HG03025 (cell line): ENCODE measurements around the gene KCNMA1.

Experiments used
- ATAC-seq: cut with Tn5 transposase; IDR thresholded peaks from one replicate; pipeline ENCODE4 v1.9.1; 2021; ENCODE audit warnings: mild to moderate bottlenecking, moderate library complexity; ENCODE audit not compliant: unreplicated experiment, low FRiP score

KCNMA1 gene

DNA sequence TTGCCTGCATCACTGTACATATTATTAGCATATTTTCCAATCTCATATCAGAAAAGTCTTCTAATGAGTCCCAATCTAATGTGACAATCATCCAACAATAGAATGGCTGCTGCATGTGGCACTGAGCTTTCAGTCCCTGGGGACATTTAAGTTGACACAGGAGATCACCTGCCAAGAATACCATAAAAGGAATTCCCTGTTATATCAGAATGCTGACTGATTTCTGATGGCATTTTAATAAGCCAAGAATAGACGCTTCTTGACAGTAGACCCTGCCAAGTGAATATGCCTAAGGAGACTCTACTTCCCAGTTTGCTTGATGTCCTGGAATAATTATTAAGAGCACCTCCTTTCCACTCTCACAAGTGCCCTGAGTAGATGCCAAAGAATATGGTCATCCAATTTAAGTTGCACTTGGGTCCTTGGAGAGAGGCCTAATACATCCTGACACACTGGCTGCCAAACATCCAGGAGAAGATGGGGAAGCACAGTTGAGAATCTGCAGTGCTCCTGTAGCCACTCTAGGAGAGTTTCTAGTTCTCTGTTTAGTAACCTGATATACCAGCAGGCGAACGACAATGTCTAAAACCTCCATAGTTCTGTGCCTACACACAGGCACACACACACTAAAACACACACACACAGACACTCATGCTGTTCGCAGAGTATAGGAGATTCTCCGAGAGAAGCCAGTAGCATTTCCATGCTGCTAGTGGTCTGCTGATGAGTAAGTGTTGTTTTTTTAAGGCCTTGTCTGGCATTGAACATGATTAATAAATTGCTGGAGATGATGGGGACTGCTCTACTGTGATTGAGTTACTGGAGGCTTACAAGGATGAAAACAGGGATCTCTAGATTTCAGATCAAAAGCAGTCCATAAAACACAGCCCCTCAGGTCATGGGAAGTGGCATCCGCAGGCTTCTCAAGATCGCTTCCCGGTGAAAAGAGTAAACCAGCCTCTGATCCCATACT, 369.6 kb downstream of the KCNMA1 start:
- no peak for ATAC-seq

GRCh38 chr10:77266242-77266641, 371.4 kb downstream of the KCNMA1 start:
- no peak for ATAC-seq

- ATAC-seq: no peak
Observed at GRCh38 chr10:77264527-77264926, 373.1 kb downstream of the KCNMA1 start.

GRCh38 chr10:77264107-77264506, 373.5 kb downstream of the KCNMA1 start:
- no peak for ATAC-seq

GRCh38 chr10:77263700-77264099, 373.9 kb downstream of the KCNMA1 start:
- no peak for ATAC-seq

DNA sequence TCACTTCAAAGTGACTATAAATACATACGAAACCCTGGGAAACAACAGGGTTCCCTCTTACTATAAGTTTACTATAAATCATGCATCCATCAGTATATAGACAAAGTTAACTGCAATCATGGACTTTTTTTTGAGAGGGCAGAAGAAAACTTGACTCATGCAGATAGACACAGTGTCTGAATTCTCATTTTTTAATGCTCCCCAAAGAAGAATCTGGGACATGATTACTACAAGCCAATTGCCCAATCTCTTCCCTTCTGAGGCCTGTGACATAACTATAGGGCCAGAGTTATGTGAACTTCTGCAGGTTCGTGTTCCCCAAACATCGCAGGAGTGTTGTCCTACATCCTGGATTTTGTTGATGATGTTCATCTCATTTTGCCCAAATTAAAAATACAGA, 376.5 kb downstream of the KCNMA1 start:
- no peak for ATAC-seq

DNA sequence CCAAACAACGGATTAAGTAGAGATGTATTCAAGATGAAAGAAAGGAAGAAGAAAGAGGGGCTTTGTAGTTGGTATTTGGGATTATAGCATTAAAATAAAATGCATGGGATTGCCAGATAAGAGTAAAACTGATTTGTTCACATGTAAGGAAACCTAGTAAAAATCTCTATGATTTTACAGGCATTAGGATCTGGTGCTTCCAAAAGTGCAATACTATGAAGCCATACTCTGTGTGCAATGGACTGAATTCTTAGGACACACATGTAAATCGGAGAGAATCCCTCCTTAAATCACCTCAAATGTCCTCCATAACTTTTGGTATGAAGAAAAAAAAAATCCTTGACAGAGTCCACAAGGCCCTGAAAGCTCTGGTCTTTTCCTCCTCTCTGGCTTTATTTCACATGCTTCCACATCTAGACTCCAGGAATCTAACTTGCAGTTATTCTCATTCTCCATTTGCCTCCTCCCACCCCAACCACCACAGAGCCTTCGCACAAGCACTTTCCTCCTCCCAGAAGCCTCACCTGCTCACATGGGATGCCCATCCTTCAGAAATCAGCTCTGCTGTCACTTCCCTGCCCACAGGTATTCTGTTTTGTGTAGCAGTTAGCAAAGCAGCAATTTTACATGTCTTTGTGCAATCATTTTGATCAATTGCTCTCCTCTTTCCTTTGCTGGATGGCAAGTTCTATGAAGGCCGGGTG, 378.3 kb downstream of the KCNMA1 start:
- no peak for ATAC-seq

GRCh38 chr10:77256346-77256745, 381.3 kb downstream of the KCNMA1 start:
- ATAC-seq: no peak

- no peak for ATAC-seq
Observed at GRCh38 chr10:77253556-77254064, 384.0 kb downstream of the KCNMA1 start.

DNA sequence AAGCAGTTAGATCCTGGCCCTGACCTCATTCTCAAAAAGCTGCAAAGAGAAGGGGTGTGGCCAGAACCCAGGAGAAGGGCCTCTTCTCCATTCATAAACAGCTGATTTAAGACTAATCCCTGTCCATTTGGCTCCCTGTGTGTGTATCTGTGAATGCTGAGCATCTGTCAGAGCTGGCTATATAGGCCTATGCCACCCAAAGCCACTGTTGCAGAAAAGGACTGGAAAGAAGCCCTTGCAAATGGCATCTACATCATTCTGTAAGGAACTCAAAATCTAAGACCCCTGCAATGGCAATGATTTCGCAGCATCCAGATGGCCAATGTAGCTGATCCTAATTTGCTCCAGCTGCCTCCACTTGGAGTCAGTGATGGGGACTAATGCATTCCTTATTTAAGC, 384.5 kb downstream of the KCNMA1 start:
- ATAC-seq: no peak

DNA sequence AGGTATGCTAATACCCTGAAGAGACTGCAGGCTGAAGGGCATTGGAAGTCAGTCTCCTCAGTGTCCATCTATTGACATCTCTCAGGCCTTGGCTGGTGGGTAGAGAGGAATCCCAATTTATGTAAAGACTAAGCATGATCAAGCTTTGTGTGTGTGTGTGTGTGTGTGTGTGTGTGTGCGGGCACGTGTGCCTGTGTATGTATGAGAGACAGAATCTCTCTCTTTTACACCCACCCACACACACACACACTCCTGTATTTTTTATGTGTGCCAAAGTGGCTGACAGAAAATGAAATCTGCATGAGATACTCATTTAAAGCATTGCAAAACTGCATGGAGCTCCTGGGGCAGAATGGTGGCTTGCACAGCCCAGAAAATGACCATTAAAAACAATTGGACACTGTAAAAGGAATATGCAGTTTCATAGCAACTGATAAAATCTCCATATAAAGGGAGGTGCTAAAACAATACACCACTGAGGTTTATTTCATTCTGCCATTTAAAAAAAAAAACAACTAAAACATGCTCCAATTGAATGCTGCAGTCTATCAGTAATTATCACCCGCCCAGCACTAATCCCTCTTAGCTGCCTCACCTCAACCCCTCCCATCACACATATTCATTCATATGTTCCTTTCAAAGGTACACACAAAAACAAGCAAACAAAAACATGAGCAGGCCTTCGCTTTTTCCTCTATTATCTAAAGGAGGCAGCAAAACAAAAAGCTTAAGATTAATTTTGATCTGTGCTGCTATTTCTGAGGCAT, 385.0 kb downstream of the KCNMA1 start:
- no peak for ATAC-seq

GRCh38 chr10:77251297-77252013, 386.2 kb downstream of the KCNMA1 start:
- no peak for ATAC-seq

DNA sequence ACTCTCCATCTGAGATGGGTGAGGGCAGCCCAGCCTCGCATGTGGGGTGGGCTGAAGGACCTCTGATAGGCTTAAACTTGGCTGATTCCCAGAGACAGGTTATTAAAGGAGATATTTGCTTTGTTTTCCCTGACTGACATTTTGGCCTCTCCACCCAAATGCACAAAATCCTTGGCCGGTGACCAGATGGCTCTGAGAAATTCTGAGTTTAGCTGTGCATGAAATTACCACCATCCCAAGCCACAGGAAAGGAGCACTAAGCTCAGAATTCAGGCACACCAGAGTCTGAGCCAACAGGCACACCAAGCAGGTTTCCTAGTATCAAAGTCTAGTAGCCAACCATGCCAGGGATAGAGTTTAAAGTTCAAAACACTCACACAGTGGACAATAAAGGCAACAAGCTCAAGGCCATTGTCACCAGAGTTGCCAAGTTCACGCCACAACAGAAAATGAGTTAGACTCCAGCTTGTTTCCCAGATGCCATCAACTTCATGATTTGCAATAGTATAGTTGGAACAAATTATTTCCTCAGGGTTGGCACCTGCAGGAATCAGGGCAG, 387.6 kb downstream of the KCNMA1 start:
- ATAC-seq: no peak

- no peak for ATAC-seq
Observed at GRCh38 chr10:77248104-77248790, 389.4 kb downstream of the KCNMA1 start.

DNA sequence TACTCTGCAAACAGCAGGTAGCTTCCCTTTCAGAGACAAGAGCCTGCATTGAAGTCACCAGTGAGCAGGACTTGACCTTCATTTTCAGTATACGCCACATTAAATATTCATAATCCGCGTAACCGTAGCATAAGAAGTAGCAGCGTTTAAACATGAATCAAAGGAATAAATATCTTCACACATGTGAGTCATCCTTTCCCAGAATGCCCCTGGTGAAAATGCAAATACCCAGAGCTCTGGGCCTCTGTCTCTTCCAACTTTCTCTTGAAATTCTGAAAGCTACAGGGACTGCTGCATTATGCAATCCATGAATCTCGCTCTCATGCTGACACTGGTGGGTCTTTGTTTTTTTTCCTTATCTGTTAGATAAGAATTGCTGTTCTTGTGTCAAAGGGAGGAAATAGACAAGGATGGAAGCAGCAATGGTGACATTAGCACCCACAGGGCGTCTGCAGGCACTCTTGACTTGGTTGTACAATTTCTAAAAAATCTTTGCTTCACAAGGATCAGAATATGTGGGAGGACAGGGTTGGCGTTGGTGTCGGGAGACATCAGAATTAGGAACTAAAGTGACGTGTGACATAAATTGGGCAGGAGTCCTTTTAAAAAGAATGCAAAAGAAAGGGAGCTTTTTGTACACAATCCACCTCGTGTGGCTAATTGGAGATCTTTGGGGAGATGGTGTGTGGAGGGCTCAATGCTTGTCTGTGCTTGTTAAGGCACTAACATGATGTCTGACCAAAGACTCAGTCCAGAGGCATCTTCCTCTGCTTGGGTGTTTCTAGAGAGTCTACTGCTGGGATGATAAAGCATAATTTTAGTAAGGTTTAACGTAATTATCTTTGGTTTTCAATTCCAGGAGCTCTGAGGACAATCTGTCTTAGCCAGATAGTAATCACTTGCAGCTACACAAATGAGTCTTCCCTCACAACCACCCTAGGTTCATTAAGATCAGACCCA, 390.3 kb downstream of the KCNMA1 start:
- ATAC-seq: no peak

DNA sequence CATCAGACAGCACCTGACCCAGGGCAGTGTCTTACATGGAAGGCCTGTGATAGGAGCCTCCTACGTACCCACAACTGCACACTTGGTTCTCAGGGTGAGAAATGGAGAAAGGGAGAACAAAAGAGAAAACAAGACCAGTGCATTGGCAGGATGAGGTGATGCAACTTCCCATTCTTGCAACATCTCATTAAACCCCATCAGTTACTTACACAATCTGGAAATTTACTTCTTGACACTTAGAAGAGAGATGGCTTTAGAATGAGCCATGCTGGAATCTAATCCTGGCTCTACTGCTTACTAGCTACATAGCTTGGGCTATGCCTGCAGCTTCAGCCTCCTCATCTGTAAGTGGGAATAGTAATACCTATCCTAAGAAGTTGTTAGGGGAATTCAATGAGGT, 391.7 kb downstream of the KCNMA1 start:
- ATAC-seq: no peak

DNA sequence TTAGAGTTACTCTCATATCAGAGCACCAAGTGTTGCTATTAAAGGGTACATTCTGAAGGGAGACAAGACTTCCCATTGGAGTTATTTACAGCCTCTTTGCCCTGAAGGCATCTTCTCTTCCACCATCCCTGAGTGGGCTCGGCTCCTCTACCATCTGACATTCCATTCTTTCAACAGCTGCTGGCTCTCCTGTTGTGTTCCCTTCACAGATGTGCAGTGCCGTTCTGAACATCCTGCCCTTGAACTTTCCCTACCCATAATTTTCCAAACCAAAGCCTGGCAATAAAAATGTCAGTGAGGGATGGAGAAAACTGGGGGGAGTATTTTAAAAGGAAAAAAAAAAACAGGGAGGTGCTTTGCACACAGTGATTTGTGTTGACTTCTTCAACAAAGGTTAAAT, 392.9 kb downstream of the KCNMA1 start:
- no peak for ATAC-seq

- ATAC-seq: no peak
Observed at GRCh38 chr10:77244286-77244685, 393.3 kb downstream of the KCNMA1 start.
